ENCODE results near the gene IMMP2L.

DNA sequence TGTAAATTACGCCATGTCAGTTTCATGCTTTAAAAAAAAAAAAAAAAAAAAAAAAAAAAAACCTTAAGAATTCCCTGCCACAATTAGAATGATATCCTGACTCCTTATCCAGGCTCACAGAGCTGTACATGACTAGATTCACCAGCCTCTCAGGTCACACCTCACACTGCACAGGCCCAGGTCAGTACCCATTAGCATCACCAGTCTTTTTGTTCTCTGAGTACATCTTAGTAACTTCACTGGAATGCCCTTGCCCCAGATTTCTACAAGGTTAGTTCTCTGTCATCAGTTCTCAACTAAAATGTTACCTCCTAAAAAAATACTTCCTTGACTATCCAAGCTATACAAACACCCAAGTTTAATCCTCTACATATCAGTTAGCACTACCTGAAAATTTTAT, 260.4 kb downstream of the IMMP2L start:
- TF ChIP-seq, protein P1, sequence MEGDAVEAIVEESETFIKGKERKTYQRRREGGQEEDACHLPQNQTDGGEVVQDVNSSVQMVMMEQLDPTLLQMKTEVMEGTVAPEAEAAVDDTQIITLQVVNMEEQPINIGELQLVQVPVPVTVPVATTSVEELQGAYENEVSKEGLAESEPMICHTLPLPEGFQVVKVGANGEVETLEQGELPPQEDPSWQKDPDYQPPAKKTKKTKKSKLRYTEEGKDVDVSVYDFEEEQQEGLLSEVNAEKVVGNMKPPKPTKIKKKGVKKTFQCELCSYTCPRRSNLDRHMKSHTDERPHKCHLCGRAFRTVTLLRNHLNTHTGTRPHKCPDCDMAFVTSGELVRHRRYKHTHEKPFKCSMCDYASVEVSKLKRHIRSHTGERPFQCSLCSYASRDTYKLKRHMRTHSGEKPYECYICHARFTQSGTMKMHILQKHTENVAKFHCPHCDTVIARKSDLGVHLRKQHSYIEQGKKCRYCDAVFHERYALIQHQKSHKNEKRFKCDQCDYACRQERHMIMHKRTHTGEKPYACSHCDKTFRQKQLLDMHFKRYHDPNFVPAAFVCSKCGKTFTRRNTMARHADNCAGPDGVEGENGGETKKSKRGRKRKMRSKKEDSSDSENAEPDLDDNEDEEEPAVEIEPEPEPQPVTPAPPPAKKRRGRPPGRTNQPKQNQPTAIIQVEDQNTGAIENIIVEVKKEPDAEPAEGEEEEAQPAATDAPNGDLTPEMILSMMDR (conservative IDR thresholded peaks at IDR 0.05), result no peak
- TF ChIP-seq ZFX (IDR thresholded peaks at IDR 0.05), result no peak

Measured in C4-2B (cell line).